Fibroblast of peridontal ligament (primary cell): ENCODE data around the gene CDK1.
"Not testable (repeated sequence)": the region's sequence is repeated elsewhere in the genome, so short reads cannot be mapped to it uniquely, and the experiment has no call there.

Source experiments
- DNase-seq: peaks from one replicate; pipeline ENCODE4 v3.0.0-alpha.2; 2010; ENCODE audit errors: extremely low read depth

Gene CDK1

GRCh38 chr10:60816628-60817397 lies 38.5 kb downstream of the CDK1 start:
- peak; percentile 96 for DNase-seq

GRCh38 chr10:60817398-60817805 lies 39.1 kb downstream of the CDK1 start:
- no peak for DNase-seq

DNA sequence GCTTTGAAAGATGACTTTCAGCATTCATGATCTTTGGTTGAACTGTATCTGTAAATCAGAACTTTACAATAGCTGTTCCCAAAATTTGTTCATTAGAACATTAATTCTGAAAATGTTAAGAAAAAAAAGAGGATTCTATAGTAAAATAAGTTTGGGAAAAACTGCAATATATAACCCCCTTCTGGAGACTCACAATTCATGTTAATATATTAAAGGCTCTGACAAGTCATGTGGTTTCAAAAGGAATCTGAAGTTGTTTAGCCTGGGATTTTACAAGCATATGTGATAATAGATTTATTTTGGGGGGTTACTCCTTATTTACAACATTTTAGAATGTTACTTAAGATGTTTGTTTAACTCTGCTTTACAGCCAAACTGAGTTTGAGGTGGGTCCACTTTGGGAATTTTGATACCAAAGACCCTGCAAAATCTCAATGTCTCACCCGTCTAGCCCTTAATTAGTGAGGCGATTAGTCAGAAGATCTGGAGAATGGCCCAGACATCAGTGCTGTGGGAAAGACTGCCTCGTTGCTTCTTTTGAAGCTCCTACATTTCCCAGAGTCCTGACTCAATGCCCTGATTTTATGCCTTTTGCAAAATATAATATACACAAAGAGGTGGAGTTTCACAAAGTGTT lies 40.0 kb downstream of the CDK1 start:
- peak; percentile 87 for DNase-seq

GRCh38 chr10:60819271-60819670 lies 41.0 kb downstream of the CDK1 start:
- DNase-seq: no peak

GRCh38 chr10:60820093-60820754 lies 41.9 kb downstream of the CDK1 start:
- DNase-seq: peak; percentile 92

DNA sequence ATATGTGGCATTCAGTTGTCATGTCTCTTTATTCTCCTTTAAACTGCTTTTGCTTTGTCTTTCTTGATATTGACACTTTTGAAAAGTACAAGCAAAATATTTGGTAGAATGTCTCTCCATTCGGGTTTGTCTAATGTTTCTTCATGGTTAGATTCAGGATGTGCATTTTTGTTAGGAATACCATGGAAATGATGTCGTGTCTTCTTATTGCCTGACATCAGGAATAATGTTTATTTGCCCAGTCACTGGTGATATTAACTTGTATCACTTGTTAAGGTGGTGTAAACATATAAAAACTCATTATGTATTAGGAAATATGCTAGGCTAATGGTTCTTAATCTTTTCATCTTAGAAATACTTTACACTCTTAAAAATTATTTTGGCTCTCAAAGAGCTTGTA lies 43.4 kb downstream of the CDK1 start:
- no peak for DNase-seq

GRCh38 chr10:60822809-60823208 lies 44.5 kb downstream of the CDK1 start:
- no peak for DNase-seq

- no peak for DNase-seq
These were observed 45.0 kb downstream of the CDK1 start for GRCh38 chr10:60823324-60823723.

DNA sequence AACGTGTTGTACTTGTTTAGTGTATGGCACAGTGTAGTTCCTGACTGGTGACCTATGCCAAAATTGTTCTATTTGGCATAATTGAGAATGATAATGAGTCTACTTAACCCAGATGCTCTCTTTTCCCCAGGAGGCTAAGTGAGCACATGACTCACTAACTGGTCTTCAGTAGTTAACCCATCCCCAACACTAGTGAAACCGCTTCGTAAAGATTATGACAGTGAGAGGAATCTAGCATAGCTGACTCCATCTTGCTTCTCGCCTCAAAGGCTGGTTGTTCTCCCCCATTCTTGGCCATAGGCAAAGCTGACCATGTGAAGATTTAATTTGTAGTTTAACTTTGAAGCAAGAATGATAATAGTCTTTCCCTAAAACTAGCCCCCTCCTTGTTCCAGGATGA lies 47.2 kb downstream of the CDK1 start:
- DNase-seq: no peak

DNA sequence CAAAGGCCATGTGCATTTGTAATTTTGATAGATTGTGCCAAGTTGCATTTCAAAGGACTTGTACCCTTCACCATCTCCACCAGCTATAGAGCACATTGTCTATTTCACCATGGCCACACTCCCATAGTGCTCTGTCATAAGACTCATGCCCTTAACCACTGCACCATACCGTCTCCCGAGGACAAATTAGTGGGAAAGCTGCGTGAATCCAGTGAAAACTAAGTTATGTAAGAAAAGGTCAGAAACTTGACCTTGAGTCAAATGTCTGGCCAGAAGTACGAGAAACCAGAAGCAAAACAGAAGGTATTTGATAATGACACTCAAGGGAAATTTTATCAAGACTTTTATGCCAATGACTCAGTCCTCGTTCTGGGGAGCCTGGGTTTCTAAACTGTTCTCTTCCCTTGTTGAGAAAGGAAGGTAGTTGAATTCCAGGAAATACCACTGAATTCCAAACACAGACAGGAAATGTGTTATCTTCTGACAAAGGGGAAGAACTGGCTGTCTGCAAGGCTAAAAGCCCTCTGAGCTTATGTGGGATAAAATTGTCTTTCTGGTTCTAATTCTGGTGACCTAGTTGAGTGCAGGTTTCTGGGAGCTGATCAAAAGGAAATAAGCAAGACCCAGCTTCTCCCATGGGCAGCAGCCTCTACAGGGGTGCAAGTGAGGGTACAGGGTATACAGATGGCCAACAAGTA lies 49.7 kb downstream of the CDK1 start:
- DNase-seq: peak; percentile 60

- no peak for DNase-seq
These were observed 50.2 kb downstream of the CDK1 start for GRCh38 chr10:60828489-60828852.

DNA sequence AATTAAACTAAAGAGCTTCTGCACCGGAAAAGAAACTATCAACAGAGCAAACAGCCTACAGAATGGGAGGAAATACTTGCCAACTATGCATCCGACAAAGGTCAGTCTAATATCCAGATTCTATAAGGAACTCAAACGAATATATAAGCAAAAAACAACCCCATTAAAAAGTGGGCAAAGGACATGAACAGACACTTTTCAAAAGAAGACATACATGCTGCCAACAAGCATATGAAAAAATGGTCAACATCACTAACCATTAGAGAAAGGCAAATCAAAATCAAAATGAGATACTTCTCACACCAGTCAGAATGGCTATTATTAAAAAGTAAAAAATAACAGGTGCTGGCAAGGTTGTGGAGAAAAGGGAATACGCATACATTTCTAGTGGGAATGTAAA lies 53.9 kb downstream of the CDK1 start:
- not testable (repeated sequence) for DNase-seq

- DNase-seq: no peak
These were observed 56.1 kb downstream of the CDK1 start for GRCh38 chr10:60834401-60834800.

GRCh38 chr10:60835049-60835448 lies 56.8 kb downstream of the CDK1 start:
- no peak for DNase-seq

GRCh38 chr10:60841227-60841626 lies 62.9 kb downstream of the CDK1 start:
- DNase-seq: not testable (repeated sequence)

GRCh38 chr10:60842694-60843093 lies 64.4 kb downstream of the CDK1 start:
- no peak for DNase-seq
